HUDEP-2 (cell line): ENCODE measurements around the gene SNTN.
"Not testable (repeated sequence)": the region's sequence is repeated elsewhere in the genome, so short reads cannot be mapped to it uniquely, and the experiment has no call there.

Source experiments
- DNase-seq, 76 experiments: peaks; one replicate each; lab custom pipeline; 2025; ENCODE audit not compliant: unreplicated experiment in 76 of 76; lab: John Stamatoyannopoulos, UW

SNTN gene

GRCh38 chr3:63652066-63652725 is at the start of gene SNTN:
Gene SNTN (plus strand): TSS chr3:63652675. CDS start chr3:63652688, 13 bp downstream.
- DNase-seq = no peak

- no peak for DNase-seq
Measured at GRCh38 chr3:63607716-63608115, 44.8 kb upstream of the SNTN start.

- no peak for DNase-seq
Measured at GRCh38 chr3:63609408-63609807, 43.1 kb upstream of the SNTN start.

- DNase-seq = no peak
Measured at GRCh38 chr3:63609834-63610233, 42.6 kb upstream of the SNTN start.

- DNase-seq = peak in 1 of 76 experiments; percentile 3
Measured at GRCh38 chr3:63611382-63611781, 41.1 kb upstream of the SNTN start.

GRCh38 chr3:63613561-63613960 is 38.9 kb upstream of the SNTN start:
- no peak for DNase-seq

- no peak for DNase-seq
Measured at GRCh38 chr3:63617391-63617790, 35.1 kb upstream of the SNTN start.

- DNase-seq = no peak
Measured at GRCh38 chr3:63624941-63625560, 27.4 kb upstream of the SNTN start.

GRCh38 chr3:63631670-63632069 is 20.8 kb upstream of the SNTN start:
- no peak for DNase-seq

GRCh38 chr3:63635186-63635585 is 17.3 kb upstream of the SNTN start:
- DNase-seq = no peak

GRCh38 chr3:63639806-63640205 is 12.7 kb upstream of the SNTN start:
- no peak for DNase-seq

GRCh38 chr3:63642488-63642887 is 10.0 kb upstream of the SNTN start:
- DNase-seq = no peak

GRCh38 chr3:63644212-63644797 is 8.2 kb upstream of the SNTN start:
- no peak for DNase-seq

GRCh38 chr3:63644928-63645781 is 7.3 kb upstream of the SNTN start:
- DNase-seq = not testable (repeated sequence)

GRCh38 chr3:63654211-63654610 is 1.7 kb downstream of the SNTN start:
- no peak for DNase-seq

- no peak for DNase-seq
Measured at GRCh38 chr3:63654931-63655330, 2.5 kb downstream of the SNTN start.

- no peak for DNase-seq
Measured at GRCh38 chr3:63655519-63655918, 3.0 kb downstream of the SNTN start.

GRCh38 chr3:63656786-63657185 is 4.3 kb downstream of the SNTN start:
- DNase-seq = no peak

GRCh38 chr3:63661242-63661641 is 8.8 kb downstream of the SNTN start:
- peak in 2 of 76 experiments; percentile 1 for DNase-seq

GRCh38 chr3:63662011-63662410 is 9.5 kb downstream of the SNTN start:
- no peak for DNase-seq

- DNase-seq = no peak
Measured at GRCh38 chr3:63662500-63662899, 10.0 kb downstream of the SNTN start.
